SU-DHL-6 (cell line): Measurements from ENCODE around the gene LENG9.

Experiments used
- H2AFZ ChIP-seq: fragments of 200-600 bp; sonication (generic); 2 replicates; pipeline ENCODE4 v1.6.1; 2014; ENCODE audit warnings: low read depth, mild to moderate bottlenecking, moderate library complexity, mixed read lengths, antibody characterized with exemption, low read length; ENCODE audit not compliant: severe bottlenecking
- H3F3A ChIP-seq: fragments of 200-600 bp; shearing (Covaris generic); 2 replicates; pipeline ENCODE4 v1.6.0; 2016; ENCODE audit warnings: antibody characterized with exemption, mild to moderate bottlenecking; ENCODE audit not compliant: insufficient read depth
- H3K27ac ChIP-seq: fragments of 200-600 bp; sonication (generic); 2 replicates; pipeline ENCODE4 v1.5.1; 2016; ENCODE audit warnings: low read depth, mild to moderate bottlenecking, low read length, moderate library complexity, mixed read lengths
- H3K27me3 ChIP-seq: fragments of 200-600 bp; sonication (generic), shearing (Covaris generic); 2 replicates; pipeline ENCODE4 v1.6.0; 2014; ENCODE audit warnings: mild to moderate bottlenecking, low read length
- H3K36me3 ChIP-seq: fragments of 200-600 bp; sonication (generic); 2 replicates; pipeline ENCODE4 v1.6.1; 2014; ENCODE audit warnings: mild to moderate bottlenecking, low read length, mixed read lengths
- H3K4me2 ChIP-seq: fragments of 300-600, 200-600 bp; shearing (Covaris generic), sonication (generic); 2 replicates; pipeline ENCODE4 v1.6.0; 2014; ENCODE audit warnings: low read length, low read depth, mild to moderate bottlenecking; ENCODE audit not compliant: poor library complexity, severe bottlenecking
- H3K4me3 ChIP-seq: fragments of 200-600 bp; sonication (generic); 2 replicates; pipeline ENCODE4 v1.5.1; 2014; ENCODE audit warnings: antibody characterized with exemption, low read length, mild to moderate bottlenecking, mixed read lengths; ENCODE audit not compliant: insufficient read depth, poor library complexity, severe bottlenecking
- H3K79me2 ChIP-seq: fragments of 200-600 bp; sonication (generic); 2 replicates; pipeline ENCODE4 v1.6.1; 2014; ENCODE audit warnings: mild to moderate bottlenecking, low read length, moderate library complexity; ENCODE audit not compliant: insufficient read depth
- H3K9ac ChIP-seq: fragments of 200-600 bp; sonication (generic); 2 replicates; pipeline ENCODE4 v1.7.0; 2014; ENCODE audit warnings: mild to moderate bottlenecking, low read length
- H3K9me2 ChIP-seq: fragments of 200-600 bp; sonication (generic); replicated peaks from 2 replicates; pipeline ENCODE4 v1.6.1; 2014; ENCODE audit warnings: low read length; ENCODE audit not compliant: insufficient read depth
- H3K9me3 ChIP-seq: fragments of 200-600 bp; sonication (generic); 2 replicates; pipeline ENCODE4 v1.6.1; 2014; ENCODE audit warnings: low read length, mixed read lengths; ENCODE audit not compliant: insufficient read depth
- H4K20me1 ChIP-seq: fragments of 200-600 bp; sonication (generic); 2 replicates; pipeline ENCODE4 v1.6.1; 2014; ENCODE audit warnings: low read depth, mild to moderate bottlenecking, antibody characterized with exemption, low read length, moderate library complexity, mixed read lengths
- CTCF ChIP-seq: fragments of 200-600 bp; sonication (generic); IDR thresholded peaks from one replicate; pipeline ENCODE4 v1.5.1; 2017; ENCODE audit warnings: antibody characterized with exemption, mild to moderate bottlenecking, low read length, moderate library complexity; ENCODE audit not compliant: insufficient read depth, poor library complexity, severe bottlenecking
- EZH2phosphoT487 ChIP-seq: fragments of 200-600 bp; sonication (generic), shearing (Covaris generic); conservative IDR thresholded peaks from 2 replicates; pipeline ENCODE4 v1.6.1; 2018; ENCODE audit warnings: mild to moderate bottlenecking, antibody characterized with exemption, low read length, moderate library complexity, mixed read lengths

Gene LENG9

GRCh38 chr19:54424201-54424600 is 39.4 kb downstream of the LENG9 start:
- H3K4me3 ChIP-seq, result no peak overlapping the region
- no peaks in the 10 kb centered on the region for H3K9me2 ChIP-seq
- no peak overlapping the region for H2AFZ ChIP-seq
- H4K20me1 ChIP-seq, result no peaks in the 10 kb centered on the region
- H3K79me2 ChIP-seq, result no peaks in the 10 kb centered on the region
- no peaks in the 10 kb centered on the region for H3K36me3 ChIP-seq
- no peak overlapping the region for H3K4me2 ChIP-seq
- H3K9ac ChIP-seq, result no peak overlapping the region
- H3F3A ChIP-seq, result no peaks in the 10 kb centered on the region
- H3K9me3 ChIP-seq, result no peaks in the 10 kb centered on the region
- no peaks in the 10 kb centered on the region for H3K27me3 ChIP-seq
- TF ChIP-seq EZH2phosphoT487, result no peak
- no peak for TF ChIP-seq CTCF
- H3K27ac ChIP-seq, result no peak overlapping the region

GRCh38 chr19:54422136-54422535 is 41.4 kb downstream of the LENG9 start:
- no peak overlapping the region for H3K9ac ChIP-seq
- TF ChIP-seq CTCF (no peak), EZH2phosphoT487 (no peak)

GRCh38 chr19:54421521-54421920 is 42.1 kb downstream of the LENG9 start:
- no peak for TF ChIP-seq EZH2phosphoT487
- TF ChIP-seq CTCF, result no peak
- no peaks in the 10 kb centered on the region for H3K36me3 ChIP-seq
- no peaks in the 10 kb centered on the region for H3K27me3 ChIP-seq
- no peak overlapping the region for H3K9ac ChIP-seq
- no peak overlapping the region for H3K27ac ChIP-seq
- H2AFZ ChIP-seq, result no peak overlapping the region
- no peak overlapping the region for H3K4me2 ChIP-seq
- no peaks in the 10 kb centered on the region for H3K9me2 ChIP-seq
- H4K20me1 ChIP-seq, result no peaks in the 10 kb centered on the region
- H3K4me3 ChIP-seq, result no peak overlapping the region
- H3F3A ChIP-seq, result no peaks in the 10 kb centered on the region
- H3K79me2 ChIP-seq, result no peaks in the 10 kb centered on the region
- H3K9me3 ChIP-seq, result no peaks in the 10 kb centered on the region

More at GRCh38 chr19:54422136-54422535, 41.4 kb downstream of the LENG9 start:
- H3K27me3 ChIP-seq, result no peaks in the 10 kb centered on the region
- no peak overlapping the region for H3K4me3 ChIP-seq
- H3K9me2 ChIP-seq, result no peaks in the 10 kb centered on the region
- no peaks in the 10 kb centered on the region for H3F3A ChIP-seq
- H2AFZ ChIP-seq, result no peak overlapping the region
- H3K4me2 ChIP-seq, result no peak overlapping the region
- no peaks in the 10 kb centered on the region for H3K36me3 ChIP-seq
- H4K20me1 ChIP-seq, result no peaks in the 10 kb centered on the region
- no peaks in the 10 kb centered on the region for H3K79me2 ChIP-seq
- H3K9me3 ChIP-seq, result no peaks in the 10 kb centered on the region
- H3K27ac ChIP-seq, result no peak overlapping the region

- H3K4me3 ChIP-seq, result no peak overlapping the region
- H3K79me2 ChIP-seq, result no peaks in the 10 kb centered on the region
- H3K9ac ChIP-seq, result no peak overlapping the region
- H3F3A ChIP-seq, result no peaks in the 10 kb centered on the region
- H3K36me3 ChIP-seq, result no peaks in the 10 kb centered on the region
- no peaks in the 10 kb centered on the region for H3K27me3 ChIP-seq
- H4K20me1 ChIP-seq, result no peaks in the 10 kb centered on the region
- H3K27ac ChIP-seq, result no peak overlapping the region
- no peaks in the 10 kb centered on the region for H3K9me2 ChIP-seq
- H3K9me3 ChIP-seq, result no peaks in the 10 kb centered on the region
- H2AFZ ChIP-seq, result no peak overlapping the region
- TF ChIP-seq CTCF (no peak), EZH2phosphoT487 (no peak)
- no peak overlapping the region for H3K4me2 ChIP-seq
Observed at GRCh38 chr19:54421169-54421516, 42.4 kb downstream of the LENG9 start.
